ENCODE measurements around the gene TRIM65.

DNA sequence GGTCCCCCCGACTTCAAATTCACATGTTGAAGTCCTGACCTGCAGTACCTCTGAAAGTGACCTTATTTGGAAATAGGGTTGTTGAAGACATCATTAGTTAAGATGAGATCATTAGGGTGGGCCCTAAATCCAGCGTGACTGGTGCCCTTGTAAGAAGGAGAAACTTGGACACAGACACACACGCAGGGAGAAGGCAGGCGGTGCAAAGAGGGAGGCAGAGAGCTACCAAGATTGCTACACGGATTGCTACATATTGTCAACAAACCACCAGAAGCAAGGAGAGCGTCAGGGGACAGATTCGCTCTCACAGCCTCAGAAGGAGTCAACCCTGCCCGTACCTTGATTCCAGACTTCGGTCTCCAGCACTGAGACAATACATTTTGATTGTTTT lies 34.8 kb downstream of the TRIM65 start:
- no peak for TF ChIP-seq TAF1 (IDR thresholded peaks at IDR 0.05; ENCODE audit: borderline replicate concordance, low read depth, low read length)
- TF ChIP-seq, protein P1, sequence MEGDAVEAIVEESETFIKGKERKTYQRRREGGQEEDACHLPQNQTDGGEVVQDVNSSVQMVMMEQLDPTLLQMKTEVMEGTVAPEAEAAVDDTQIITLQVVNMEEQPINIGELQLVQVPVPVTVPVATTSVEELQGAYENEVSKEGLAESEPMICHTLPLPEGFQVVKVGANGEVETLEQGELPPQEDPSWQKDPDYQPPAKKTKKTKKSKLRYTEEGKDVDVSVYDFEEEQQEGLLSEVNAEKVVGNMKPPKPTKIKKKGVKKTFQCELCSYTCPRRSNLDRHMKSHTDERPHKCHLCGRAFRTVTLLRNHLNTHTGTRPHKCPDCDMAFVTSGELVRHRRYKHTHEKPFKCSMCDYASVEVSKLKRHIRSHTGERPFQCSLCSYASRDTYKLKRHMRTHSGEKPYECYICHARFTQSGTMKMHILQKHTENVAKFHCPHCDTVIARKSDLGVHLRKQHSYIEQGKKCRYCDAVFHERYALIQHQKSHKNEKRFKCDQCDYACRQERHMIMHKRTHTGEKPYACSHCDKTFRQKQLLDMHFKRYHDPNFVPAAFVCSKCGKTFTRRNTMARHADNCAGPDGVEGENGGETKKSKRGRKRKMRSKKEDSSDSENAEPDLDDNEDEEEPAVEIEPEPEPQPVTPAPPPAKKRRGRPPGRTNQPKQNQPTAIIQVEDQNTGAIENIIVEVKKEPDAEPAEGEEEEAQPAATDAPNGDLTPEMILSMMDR (IDR thresholded peaks at IDR 0.05 in 2 of 3, conservative IDR thresholded peaks at IDR 0.05 in 1 of 3; ENCODE audit: control insufficient read depth in 2 of 3, extremely low read depth in 1 of 3, insufficient read depth in 1 of 3, low read depth in 3 of 3, low read length in 3 of 3), result no peak

All from GM12878 (cell line).